SKM-1 (cell line): Measurements from ENCODE around the gene NACC1.

Experiments used
- DNase-seq: peaks from one replicate; lab custom pipeline; 2025; ENCODE audit not compliant: unreplicated experiment; lab: John Stamatoyannopoulos, UW

NACC1 gene

GRCh38 chr19:13189600-13189999, 71.5 kb downstream of the NACC1 start:
- DNase-seq, result no peak
